Smooth muscle cell of trachea (primary cell): ENCODE measurements around the gene CHAF1A. TPM values are rescaled to one million over a fixed set of nuclear protein-coding genes. Genes with fewer than 3 reads are reported as not detected.

Experiments
- total RNA-seq: library from RNA; depleted of rRNA; stranded (reverse); fragments of >200 nt; gene quantifications from 2 replicates; pipeline ENCODE4 v1.2.1, GENCODE V29; 2014

CHAF1A gene, protein sequence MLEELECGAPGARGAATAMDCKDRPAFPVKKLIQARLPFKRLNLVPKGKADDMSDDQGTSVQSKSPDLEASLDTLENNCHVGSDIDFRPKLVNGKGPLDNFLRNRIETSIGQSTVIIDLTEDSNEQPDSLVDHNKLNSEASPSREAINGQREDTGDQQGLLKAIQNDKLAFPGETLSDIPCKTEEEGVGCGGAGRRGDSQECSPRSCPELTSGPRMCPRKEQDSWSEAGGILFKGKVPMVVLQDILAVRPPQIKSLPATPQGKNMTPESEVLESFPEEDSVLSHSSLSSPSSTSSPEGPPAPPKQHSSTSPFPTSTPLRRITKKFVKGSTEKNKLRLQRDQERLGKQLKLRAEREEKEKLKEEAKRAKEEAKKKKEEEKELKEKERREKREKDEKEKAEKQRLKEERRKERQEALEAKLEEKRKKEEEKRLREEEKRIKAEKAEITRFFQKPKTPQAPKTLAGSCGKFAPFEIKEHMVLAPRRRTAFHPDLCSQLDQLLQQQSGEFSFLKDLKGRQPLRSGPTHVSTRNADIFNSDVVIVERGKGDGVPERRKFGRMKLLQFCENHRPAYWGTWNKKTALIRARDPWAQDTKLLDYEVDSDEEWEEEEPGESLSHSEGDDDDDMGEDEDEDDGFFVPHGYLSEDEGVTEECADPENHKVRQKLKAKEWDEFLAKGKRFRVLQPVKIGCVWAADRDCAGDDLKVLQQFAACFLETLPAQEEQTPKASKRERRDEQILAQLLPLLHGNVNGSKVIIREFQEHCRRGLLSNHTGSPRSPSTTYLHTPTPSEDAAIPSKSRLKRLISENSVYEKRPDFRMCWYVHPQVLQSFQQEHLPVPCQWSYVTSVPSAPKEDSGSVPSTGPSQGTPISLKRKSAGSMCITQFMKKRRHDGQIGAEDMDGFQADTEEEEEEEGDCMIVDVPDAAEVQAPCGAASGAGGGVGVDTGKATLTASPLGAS
- 7.9 and 10.9 TPM in 2 replicates for total RNA-seq

GRCh38 chr19:4402171-4403004 is at the start of gene CHAF1A:
Gene CHAF1A, plus strand, starts transcription at chr19:4402640. Its CDS starts 123 bp downstream, at chr19:4402763.

DNA sequence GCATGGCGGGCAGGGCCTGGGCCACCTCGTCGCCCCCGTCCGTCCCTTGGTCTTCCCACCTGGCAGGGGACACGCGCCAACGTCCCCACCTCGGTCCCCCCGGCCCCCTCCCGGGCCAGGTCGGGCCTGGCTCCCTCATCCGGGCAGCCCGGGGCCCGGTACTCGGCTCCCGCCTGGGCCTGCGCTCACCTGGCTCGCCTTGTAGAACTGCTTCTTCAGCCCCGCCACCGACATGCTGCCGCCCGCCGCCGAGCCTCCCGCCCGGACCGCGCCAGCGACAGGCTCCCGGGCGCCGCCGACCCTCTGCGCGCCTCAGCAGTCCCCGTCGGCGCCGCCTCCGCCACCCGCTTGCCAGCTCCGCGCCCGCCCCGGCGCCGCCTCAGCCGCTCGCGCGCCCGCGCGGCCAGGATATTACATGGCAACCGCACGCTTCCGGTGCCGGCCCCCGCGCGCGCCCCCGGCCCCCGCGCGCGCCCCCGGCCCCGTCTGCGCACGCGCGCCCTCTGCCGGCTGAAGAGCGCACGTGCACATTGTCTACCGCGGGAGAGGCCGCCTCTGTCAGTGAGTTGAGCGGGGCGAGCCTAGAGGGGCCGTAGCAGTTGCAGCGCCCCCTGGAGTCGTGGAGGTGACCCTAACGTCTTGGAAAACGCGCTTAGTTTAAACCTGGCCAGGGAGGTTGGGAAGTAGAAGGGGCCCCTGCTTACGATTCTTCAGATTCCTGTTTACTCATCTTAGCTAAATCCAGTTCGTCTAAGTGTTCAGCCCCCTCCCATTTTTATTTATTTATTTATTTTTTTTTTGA is 2.1 kb upstream of the CHAF1A start, which contains the start of gene SH3GL1:
SH3GL1 (minus strand) TSS at position 413 of the 802 bp plus-strand sequence; CDS start at position 234, 179 bp downstream.

DNA sequence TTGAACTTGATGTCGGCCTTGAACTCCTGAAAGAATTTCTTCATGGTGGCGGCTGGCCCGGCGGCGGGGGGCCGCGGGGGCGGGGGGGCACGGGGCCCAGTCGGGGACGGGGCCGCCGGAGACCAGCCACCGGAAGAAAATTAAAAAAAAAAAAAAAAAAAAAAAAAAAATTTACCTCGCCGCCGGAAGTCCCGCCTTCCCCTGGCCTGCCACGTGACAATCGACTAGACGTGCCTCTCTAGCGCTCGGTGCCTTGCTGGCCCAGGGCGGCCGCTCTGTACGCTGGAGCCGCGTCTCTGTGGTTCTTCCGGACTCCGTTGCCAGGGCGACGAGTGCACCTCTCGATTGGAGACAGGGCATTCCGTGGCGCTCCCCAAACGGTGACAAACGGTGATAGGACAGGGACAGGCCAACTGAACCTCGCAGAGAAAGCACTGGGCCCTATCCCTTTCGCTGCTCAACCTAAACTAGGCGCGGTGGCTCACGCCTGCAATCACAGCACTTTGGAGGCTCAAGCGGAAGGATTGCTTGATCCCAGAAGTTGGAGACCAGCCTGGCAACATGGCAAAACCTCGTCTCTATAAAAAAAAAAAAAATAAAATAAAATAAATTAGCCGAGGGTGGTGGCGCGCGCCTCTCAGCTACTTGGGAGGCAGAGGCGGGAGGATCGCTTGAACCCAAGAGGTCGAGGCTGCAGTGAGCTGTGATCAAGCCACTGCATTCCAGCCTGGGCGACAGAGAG is 55.4 kb downstream of the CHAF1A start, which contains the start of gene UBXN6:
UBXN6 (minus strand) TSS at position 141 of the 742 bp plus-strand sequence; CDS start at position 44, 97 bp downstream.

GRCh38 chr19:4472174-4472974 is 69.9 kb downstream of the CHAF1A start, which contains the start of gene HDGFL2:
Gene HDGFL2, plus strand, starts transcription at chr19:4472297. Its CDS starts 54 bp downstream, at chr19:4472351.

Other genes with a start within 250 kb of the CHAF1A start
- not detected in 2 replicates for gene CREB3L3, start 249.0 kb upstream of the CHAF1A start, total RNA-seq
- gene SIRT6, start 220.1 kb upstream of the CHAF1A start, total RNA-seq = 18.5 and 23.3 TPM in 2 replicates
- gene ANKRD24, start 220.0 kb upstream of the CHAF1A start, total RNA-seq = 1.0 and 5.0 TPM in 2 replicates
- 0.83 TPM in 1 of 2 replicates, not detected in the other for gene EBI3, start 173.1 kb upstream of the CHAF1A start, total RNA-seq
- 12.1 and 20.2 TPM in 2 replicates for gene YJU2, start 155.6 kb upstream of the CHAF1A start, total RNA-seq
- not detected in 2 replicates for gene SHD, start 123.4 kb upstream of the CHAF1A start, total RNA-seq
- not detected in 2 replicates for gene TMIGD2, start 100.3 kb upstream of the CHAF1A start, total RNA-seq
- gene FSD1, start 98.0 kb upstream of the CHAF1A start, total RNA-seq = 12.9 and 19.2 TPM in 2 replicates
- gene STAP2, start 63.8 kb upstream of the CHAF1A start, total RNA-seq = 5.1 and 5.5 TPM in 2 replicates
- gene MPND, start 59.1 kb upstream of the CHAF1A start, total RNA-seq = 4.5 and 7.6 TPM in 2 replicates
- 50.9 and 51.3 TPM in 2 replicates for gene SH3GL1, start 2.1 kb upstream of the CHAF1A start, total RNA-seq
- 91.8 and 131 TPM in 2 replicates for gene UBXN6, start 55.2 kb downstream of the CHAF1A start, total RNA-seq
- gene HDGFL2, start 69.7 kb downstream of the CHAF1A start, total RNA-seq = 64.4 and 64.8 TPM in 2 replicates
- gene PLIN4, start 115.8 kb downstream of the CHAF1A start, total RNA-seq = 0.73 and 8.9 TPM in 2 replicates
- not detected in 2 replicates for gene PLIN5, start 132.6 kb downstream of the CHAF1A start, total RNA-seq
- not detected in 2 replicates for gene LRG1, start 137.4 kb downstream of the CHAF1A start, total RNA-seq
- gene SEMA6B, start 157.0 kb downstream of the CHAF1A start, total RNA-seq = 0.29 and 0.50 TPM in 2 replicates
- 2.0 and 5.1 TPM in 2 replicates for gene TNFAIP8L1, start 236.9 kb downstream of the CHAF1A start, total RNA-seq